Raji (cell line): ENCODE measurements around the gene FGFR3.

Source experiments
- POLR2A ChIP-seq: IDR thresholded peaks from 2 replicates; pipeline ENCODE4 v1.6.1; 2011; ENCODE audit warnings: low read depth, low read length, control low read depth; ENCODE audit not compliant: insufficient read depth

FGFR3 gene

GRCh38 chr4:1837069-1837468, 44.0 kb downstream of the FGFR3 start:
- TF ChIP-seq POLR2A, result no peak

DNA sequence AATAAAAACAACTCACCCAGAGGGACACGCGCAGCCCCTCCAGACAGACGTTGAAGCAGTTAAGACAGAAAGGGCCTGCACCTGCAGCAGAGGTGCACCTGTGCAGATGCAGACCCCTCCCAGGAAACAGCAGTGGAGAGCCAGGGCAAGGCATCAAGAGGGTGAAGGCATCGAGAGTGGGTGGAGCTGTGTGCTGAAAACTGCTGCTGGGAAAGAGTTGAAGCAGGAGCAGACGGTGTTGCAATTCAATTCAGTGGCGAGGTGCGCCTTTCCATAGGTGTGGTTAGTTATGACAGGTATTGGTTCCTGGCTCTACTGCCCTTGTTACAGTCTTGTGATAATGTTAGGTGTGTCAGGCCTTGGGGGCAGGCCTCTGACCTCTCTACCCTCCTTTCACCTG, 46.2 kb downstream of the FGFR3 start:
- no peak for TF ChIP-seq POLR2A

DNA sequence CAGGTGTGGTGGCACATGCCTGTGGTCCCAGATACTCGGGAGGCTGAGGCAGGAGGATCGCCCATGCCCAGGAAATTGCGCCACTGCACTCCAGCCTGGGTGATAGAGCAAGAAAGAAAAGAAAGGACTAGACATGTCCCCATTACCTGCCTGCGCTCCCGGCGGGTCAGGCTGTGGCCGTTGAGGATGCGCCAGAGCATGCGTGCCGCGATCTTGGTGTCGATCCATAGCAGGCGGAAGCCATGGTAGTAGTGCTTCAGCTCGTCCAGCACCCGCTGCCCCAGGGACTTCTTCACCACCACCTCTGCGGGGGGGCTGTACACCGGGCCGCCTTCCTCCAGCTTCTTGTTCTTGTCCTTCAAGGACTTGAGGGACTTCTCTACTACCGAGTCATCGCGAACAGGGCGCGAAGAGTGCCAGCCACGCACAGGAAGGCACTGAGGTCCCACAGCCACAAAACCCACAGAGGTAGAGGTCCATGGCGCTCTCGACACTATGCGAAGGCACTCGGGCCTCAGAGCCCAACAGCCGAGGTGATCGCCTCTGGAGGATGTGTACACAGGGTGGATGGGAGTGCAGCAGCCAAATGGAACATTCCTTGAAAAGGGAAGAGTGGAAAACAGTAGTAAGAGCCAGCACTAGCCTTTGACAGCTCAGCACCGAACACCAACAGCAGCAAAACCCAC, 48.3 kb downstream of the FGFR3 start:
- TF ChIP-seq POLR2A, result no peak

GRCh38 chr4:1841887-1842210, 48.8 kb downstream of the FGFR3 start:
- TF ChIP-seq POLR2A, result no peak

- no peak for TF ChIP-seq POLR2A
Observed at GRCh38 chr4:1842339-1842895, 49.3 kb downstream of the FGFR3 start.

- no peak for TF ChIP-seq POLR2A
Observed at GRCh38 chr4:1842993-1843448, 49.9 kb downstream of the FGFR3 start.

- no peak for TF ChIP-seq POLR2A
Observed at GRCh38 chr4:1843852-1844251, 50.8 kb downstream of the FGFR3 start.

- no peak for TF ChIP-seq POLR2A
Observed at GRCh38 chr4:1846580-1846979, 53.5 kb downstream of the FGFR3 start.

DNA sequence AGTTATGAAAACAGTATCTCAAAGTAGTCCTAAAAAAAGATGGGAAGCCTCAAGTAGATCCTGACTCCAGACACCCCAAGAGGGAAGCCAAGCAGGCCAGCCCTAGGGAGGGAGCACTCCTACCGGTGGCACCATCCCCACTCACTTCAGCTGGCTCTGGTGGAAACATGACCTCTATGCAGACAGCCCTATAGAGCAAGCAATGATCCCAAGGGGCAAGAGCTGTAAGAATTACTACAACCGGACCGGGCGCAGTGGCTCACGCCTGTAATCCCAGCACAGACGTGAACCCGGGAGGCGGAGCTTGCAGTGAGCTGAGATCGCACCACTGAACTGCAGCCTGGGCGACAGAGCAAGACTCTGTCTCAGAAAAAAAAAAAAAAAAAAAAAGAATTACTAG, 57.2 kb downstream of the FGFR3 start:
- no peak for TF ChIP-seq POLR2A

- no peak for TF ChIP-seq POLR2A
Observed at GRCh38 chr4:1851160-1851559, 58.1 kb downstream of the FGFR3 start.

- TF ChIP-seq POLR2A, result no peak
Observed at GRCh38 chr4:1851575-1852410, 58.7 kb downstream of the FGFR3 start.

GRCh38 chr4:1852904-1853623, 60.0 kb downstream of the FGFR3 start:
- no peak for TF ChIP-seq POLR2A

GRCh38 chr4:1854752-1855151, 61.7 kb downstream of the FGFR3 start:
- no peak for TF ChIP-seq POLR2A

DNA sequence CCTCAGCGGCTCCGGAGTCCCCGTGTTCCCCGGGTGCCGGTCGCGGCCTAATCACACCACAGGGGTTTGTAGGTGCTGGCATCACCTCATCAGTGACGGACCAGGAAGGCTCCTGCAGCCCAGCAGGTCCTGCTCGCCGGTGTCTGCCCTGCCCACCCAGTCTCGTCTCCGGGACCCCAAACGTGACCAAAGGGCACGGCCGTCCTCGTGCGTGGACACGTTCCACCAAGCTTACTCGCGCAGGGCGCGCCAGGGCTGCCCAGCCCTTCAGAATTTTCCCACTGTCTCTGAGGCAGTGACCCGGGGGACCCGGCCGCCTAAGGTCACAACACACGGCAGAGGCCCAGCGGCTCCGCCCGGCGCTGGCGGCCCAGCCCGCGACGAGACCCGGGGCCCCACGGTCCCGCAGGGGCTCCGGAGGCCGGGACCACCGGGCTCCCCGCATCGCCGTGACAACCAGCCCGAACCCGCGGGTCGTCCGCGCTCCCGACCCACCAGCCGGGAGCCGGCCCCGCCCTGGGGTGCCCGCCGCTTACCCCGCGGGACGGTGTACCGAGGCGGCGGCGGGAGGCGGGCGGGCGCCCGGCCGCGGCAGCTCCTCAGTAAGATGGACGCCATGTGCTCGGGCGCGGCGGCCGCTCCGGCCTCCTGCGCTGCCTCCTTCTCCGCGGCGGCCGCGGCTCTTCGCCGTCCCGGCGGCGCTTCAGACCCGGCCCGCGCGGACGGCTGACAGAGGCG, 62.4 kb downstream of the FGFR3 start:
- TF ChIP-seq POLR2A, result no peak
